B cell (primary cell): ENCODE data around the gene SLC22A12.

Experiments
- CTCF ChIP-seq: fragments of 200-600 bp; IDR thresholded peaks from one replicate; pipeline ENCODE4 v1.8.0; 2022; ENCODE audit warnings: antibody characterized with exemption, mild to moderate bottlenecking
- EZH2 ChIP-seq: IDR thresholded peaks from 2 replicates; pipeline ENCODE4 v1.6.1; 2012; ENCODE audit warnings: borderline replicate concordance, low read depth, mild to moderate bottlenecking, moderate library complexity, low read length; ENCODE audit not compliant: insufficient read depth, poor library complexity, severe bottlenecking

GRCh38 chr11:64598106-64598796, 7.2 kb downstream of the SLC22A12 start:
- TF ChIP-seq CTCF = no peak
- no peak for TF ChIP-seq EZH2
